NCI-H446 treated with DMSO at 0.1 percent for 48 hours (cell line): Measurements from ENCODE around the gene ARMC12.

ENCODE experiments used
- DNase-seq: peaks from one replicate; lab custom pipeline; 2025; lab: John Stamatoyannopoulos, UW

The ARMC12 gene

DNA sequence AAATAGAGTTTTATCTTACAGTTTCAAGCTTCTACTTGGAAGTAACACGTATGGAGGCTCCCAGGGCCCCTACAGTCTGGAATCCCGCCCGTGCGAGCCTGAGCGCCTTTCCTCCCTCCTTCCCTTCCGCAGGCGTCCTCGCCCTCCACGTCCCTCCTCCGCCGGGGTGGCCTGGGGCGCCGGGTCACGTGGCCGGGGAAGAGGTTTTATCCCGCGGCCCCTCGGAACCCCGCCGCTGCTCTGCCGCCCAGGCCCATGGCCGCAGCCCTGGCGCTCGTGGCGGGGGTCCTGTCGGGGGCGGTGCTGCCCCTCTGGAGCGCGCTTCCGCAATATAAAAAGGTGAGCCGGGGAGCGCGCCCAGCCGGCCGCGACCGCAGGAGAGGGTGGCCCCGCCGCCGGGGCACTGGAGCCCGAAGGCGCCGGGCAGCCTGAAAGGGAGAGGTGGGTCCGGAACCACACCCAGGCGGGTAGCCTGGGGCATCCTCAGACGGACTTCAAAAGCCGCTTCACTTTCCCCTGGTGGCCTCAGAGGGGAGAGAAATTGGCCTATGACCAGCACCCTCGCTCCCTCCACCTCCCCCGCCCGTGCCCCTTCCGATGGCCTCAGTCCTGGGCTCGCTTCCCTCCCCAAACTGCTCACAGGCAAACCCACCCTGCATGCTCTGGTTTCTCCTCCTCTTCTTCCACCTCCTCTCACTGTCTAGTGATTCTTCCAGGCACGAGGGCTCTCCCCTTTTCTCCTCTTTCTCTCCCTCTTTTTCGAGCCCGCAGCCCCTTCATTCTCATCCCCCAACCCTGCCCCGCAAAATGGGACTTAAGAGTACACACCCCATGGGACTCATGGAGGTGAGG, 39.8 kb downstream of the ARMC12 start, which contains the start of gene CLPSL2:
CLPSL2 (plus strand) TSS at position 235 of the 852 bp plus-strand sequence; CDS start at position 256, 21 bp downstream.
- no peak for DNase-seq

GRCh38 chr6:35777356-35778102, 40.7 kb downstream of the ARMC12 start:
- no peak for DNase-seq

DNA sequence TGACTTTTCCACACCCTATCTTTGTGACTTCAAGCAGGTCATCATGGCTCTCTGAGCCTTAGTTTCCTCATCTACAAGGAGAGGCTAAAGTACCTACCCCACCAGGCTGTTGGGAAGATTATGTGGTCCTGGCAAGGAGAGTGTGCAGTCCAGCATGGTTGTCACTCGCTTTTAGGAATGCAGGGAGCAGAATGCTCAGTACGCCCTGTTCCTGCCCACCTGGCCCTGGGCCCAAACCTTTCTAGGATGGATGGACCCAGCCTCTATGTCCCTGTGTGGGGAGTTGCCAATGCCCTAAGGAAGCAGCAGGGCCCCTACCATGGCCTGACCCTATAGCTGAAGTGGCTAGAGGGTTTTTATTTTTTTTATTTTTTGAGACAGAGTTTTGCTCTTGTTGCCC, 41.6 kb downstream of the ARMC12 start:
- no peak for DNase-seq

DNA sequence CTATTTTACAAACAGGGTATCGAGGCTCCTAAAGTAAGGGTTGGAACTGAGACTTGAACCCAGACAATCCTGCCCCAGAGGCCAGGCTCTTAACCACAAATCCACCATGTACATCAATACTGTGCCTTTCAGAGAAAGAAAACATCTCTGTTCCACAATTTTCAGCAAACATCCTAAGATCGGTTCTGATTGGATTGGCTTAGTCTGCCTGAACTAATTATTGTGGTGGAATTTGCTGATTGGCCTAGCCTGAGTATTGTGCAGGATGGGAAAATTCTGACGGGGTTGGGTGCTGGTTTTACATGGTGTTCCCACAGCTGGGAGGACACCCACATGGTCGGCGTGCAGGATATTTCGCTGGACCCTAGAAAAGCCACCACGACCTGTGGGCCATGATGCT, 43.9 kb downstream of the ARMC12 start, which contains the start of gene CLPSL1:
CLPSL1 (plus strand) TSS at position 301 of the 400 bp plus-strand sequence; CDS start at position 393, 92 bp downstream.
- DNase-seq: no peak

DNA sequence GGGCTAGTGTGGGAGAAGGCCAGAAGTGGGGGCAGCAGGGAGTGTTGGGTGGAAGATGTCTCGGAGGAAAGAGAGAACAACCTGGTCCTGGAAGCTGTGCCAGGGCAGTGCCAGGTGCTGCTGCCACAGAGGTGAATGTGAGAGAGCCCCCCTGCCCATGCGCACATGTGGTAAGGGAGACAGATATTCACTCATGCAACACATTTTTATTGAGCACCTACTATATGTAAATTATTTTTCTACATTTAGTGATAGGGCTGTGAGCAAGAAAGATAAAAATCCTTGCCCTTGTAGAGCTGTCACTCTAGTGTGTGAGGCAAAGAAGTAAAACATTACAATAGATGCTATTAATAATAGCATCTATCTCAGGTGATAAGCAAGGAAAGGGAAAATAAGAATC, 44.5 kb downstream of the ARMC12 start:
- DNase-seq: no peak

GRCh38 chr6:35782424-35782823, 45.6 kb downstream of the ARMC12 start:
- DNase-seq: no peak

- DNase-seq: no peak
Measured at GRCh38 chr6:35784200-35784599, 47.4 kb downstream of the ARMC12 start.

DNA sequence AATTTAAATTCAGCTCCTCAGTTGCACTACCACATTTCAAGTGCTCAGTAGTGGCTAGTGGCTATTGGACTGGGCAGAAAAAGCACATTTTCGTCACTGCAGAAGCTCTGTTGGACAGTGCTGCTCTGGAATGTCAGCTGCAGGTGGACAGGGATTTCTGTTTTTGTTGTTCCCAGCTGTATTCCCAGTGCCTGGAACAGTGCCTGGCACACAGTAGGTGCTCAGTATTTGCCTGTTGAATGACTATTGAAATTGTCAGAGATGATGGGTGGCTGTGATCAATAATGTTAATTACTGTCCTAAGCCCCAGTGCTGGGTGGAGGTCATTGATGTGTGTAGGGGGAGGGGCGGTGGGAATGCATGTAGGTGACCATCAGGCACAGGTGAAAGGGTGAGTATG, 49.4 kb downstream of the ARMC12 start:
- no peak for DNase-seq

- DNase-seq: no peak
Measured at GRCh38 chr6:35786810-35787209, 50.0 kb downstream of the ARMC12 start.

DNA sequence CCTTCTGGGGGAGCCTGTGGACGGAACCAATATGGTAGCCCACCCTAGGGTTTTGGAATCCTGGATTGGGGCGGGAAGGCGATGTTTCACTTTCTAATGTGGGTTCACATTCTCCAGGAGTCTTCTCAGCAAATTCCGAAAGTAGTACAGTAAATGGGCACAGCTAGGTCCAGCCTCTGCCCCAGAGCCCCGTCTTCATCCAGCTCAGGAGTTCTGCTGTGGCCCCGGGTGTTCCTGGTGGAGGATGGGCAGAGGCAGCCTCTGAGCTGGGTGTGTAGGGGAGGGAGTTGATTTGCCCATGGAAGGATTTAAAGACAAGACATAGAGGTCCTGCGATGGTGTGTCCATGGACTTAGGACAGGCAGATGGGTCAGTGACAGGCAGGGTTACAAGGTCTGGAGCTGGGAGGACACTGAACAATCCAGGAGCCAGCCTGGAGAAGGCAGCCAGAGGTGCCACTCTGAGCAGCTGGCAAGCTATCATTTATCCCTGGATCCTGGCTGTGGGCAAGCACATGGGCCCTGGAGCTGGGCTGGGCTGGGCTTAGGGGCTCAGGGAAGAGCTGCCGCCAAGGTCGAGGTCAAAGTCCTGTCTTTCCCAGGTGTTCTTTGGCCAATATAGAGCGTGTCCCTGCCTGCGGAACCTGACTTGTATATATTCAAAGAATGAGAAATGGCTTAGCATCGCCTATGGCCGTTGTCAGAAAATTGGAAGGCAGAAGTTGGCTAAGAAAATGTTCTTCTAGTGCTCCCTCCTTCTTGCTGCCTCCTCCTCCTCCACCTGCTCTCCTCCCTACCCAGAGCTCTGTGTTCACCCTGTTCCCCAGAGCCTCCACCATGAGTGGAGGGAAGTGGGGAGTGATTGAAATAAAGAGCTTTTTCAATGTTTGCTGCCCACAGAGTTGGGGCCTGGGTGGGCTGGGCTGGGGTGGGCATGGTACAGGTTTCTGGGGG, 50.7 kb downstream of the ARMC12 start:
- no peak for DNase-seq

DNA sequence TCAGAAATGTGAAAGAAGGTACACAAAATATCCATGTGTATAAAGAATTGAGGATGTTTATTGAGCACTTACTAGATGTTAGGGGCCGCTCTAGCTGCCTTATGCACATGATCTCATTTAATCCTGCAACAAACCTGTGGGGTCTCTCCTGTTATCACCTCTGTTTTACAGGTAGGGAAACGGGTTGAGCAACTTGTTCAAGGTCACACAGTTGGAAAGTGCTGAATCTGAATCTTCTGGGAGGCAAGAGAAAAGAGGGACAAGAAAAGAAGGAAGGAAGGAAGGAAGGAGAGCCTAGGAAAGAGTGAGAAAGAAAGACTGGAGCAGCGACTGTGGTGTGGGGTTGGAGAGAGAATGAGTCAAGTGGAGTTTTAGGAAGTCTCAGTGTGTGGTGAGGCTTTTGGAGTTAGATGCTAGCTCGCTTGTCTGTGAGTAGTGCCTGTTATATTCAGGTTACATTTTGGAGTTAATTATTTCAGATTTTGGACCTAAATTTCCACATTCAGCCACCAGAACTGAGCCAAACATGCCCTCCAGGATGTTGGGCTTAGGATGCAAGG, 51.7 kb downstream of the ARMC12 start:
- no peak for DNase-seq

DNA sequence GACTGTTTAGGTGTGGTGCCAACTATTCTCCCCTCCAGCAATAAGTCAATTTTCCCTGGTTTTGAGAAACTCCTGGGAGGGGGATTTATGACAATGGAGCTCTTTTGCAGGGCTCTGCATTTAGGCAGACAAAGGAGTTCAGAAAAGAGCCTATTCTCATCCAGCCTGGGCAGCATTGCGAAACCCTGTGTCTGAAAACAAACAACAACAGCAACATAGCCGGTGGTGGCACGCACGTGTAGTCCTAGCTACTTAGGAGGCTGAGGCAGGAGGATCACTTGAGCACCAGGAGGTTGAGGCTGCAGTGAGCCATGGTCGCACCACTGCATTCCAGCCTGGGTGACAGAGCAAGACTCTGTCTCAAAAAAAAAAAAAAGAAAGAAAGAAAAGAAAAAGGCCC, 53.9 kb downstream of the ARMC12 start:
- no peak for DNase-seq

- DNase-seq: no peak
Measured at GRCh38 chr6:35794536-35795452, 58.0 kb downstream of the ARMC12 start.

DNA sequence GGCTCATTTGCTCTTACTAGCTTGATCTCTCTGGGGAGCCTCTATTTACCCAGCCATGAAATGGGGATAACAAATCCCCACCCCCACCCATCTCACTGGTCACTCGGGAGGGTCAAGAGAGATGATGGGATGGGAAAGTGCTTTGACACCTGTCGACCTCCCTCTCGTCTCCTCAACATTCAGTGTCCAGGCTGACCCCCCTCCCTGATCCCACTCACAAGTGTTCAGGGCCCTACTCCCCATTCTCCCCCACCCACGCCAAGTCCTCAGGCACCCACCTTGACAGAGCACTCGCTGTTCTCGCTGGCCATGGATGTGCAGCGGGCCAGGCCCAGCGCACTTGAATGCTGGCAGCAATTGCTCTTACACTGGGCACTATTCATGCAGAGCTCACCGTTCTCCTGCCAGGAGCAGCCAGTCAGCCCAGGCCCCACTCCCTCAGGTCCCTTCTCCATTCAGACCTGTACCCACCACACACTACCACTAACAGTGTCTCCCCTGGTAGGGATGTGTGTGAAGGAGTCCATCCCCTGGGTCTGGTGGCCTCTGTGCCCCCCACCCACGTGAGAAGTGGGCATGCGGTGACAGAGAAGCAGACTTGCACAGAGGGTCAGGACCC, 58.7 kb downstream of the ARMC12 start:
- DNase-seq: no peak

DNA sequence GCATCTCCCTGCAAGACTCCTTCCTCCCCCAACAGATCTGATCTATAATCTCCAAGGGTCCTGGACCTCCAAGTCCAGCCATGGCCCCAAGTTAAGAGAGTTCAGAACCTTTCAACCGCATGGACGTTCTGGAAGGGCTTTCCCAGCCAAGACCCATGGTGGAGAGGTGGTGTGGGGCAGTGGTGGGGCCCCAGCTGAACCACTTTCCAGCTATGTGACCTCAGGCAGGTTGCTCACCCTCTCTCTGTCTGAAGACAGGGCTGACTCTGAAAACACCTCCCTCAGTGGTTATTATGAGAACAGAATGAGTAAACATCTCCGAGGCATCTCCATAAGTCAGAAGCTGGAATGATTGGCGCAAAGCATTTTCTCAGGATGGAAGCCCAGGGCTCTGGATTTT, 59.4 kb downstream of the ARMC12 start:
- no peak for DNase-seq

GRCh38 chr6:35797837-35798526, 61.1 kb downstream of the ARMC12 start:
- DNase-seq: no peak
